Measurements from ENCODE around the gene PTMS. TPM values are rescaled to one million over a fixed set of nuclear protein-coding genes. Genes with fewer than 3 reads are reported as not detected.
A peak's percentile ranks its signal among the peaks of the same experiment; 100 is the strongest.

Gene PTMS
- total and polyA plus RNA-seq, 9 of the 15 experiments (the other 6 are each of a cell fraction or from before 2014, with no cell fraction given), result 5.1 to 287 (median 78.5) TPM

GRCh38 chr12:6754411-6754810, 11.8 kb upstream of the PTMS start:
- H2AFZ ChIP-seq (ENCODE audit: low read depth, low read length), result no peak overlapping the region
- peaks cover 31% of the 10 kb centered on the region for H3K79me2 ChIP-seq (ENCODE audit: control insufficient read depth, insufficient read depth, low read length)
- H3K4me2 ChIP-seq (ENCODE audit: insufficient read depth, low read length), result no peak overlapping the region
- ChIA-PET CTCF (ENCODE audit: low intra/inter-chr PET ratio) (interaction anchor here (1.1 to 2.1 kb wide), 5 partner anchors 22 to 82 kb away, joined by 3 to 24 read pairs (median 6); no protein-coding TSS in a partner anchor), POLR2A (interaction anchor here (0.7 to 2.4 kb wide), 7 partner anchors 9 to 118 kb away, joined by 3 to 10 read pairs (median 5); partner anchors contain the start of gene ZNF384)
- ATAC-seq (no peak), FAIRE-seq (no peak), DNase-seq (ENCODE audit: extremely low read depth in 1 of 4, low spot score in 3 of 4) (no peak)
- H3K27me3 ChIP-seq (ENCODE audit: control insufficient read depth in 2 of 2, insufficient read depth in 2 of 2, low read length in 2 of 2), result no peaks in the 10 kb centered on the region
- peaks cover 5% of the 10 kb centered on the region; the same call in 1 of the 2 replicates for H4K20me1 ChIP-seq (replicated peaks; ENCODE audit: control insufficient read depth, insufficient read depth, low read length)
- H3K4me1 ChIP-seq (replicated peaks in 1 of 2; ENCODE audit: control insufficient read depth in 2 of 2, insufficient read depth in 2 of 2, low read length in 2 of 2), result peaks cover 17 to 29% of the 10 kb centered on the region in 2 experiments
- peaks cover 3% of the 10 kb centered on the region for H3K9me1 ChIP-seq (ENCODE audit: control insufficient read depth, insufficient read depth, low read length)
- H3K9ac ChIP-seq (ENCODE audit: insufficient read depth in 1 of 2, low read depth in 2 of 2, low read length in 2 of 2), result peak overlapping the region in 1 of 2 experiments; percentile 23; a peak in 1 of 4 replicates
- H3K9me3 ChIP-seq (replicated peaks; ENCODE audit: control insufficient read depth, insufficient read depth, low read depth, low read length), result no peaks in the 10 kb centered on the region
- H3K36me3 ChIP-seq (ENCODE audit: control insufficient read depth, insufficient read depth, low read length), result peaks cover 27% of the 10 kb centered on the region; the same call in 2 of the 3 replicates
- 95% methylated on average over 2 of the region's 2 CpGs for WGBS (ENCODE audit: insufficient coverage, low coverage, missing lambda C conversion rate)
- intact Hi-C loops (cut with micrococcal nuclease) (no loop called here), in situ Hi-C loops (cut with MboI) (no loop called here)
- H3K27ac ChIP-seq (ENCODE audit: extremely low read depth, low read depth, low read length), result no peak overlapping the region
- TF ChIP-seq BRF2 (IDR thresholded peaks at IDR 0.05; ENCODE audit: borderline replicate concordance, insufficient read depth, insufficient read length) (no peak), SPI1 (IDR thresholded peaks at IDR 0.05; ENCODE audit: borderline replicate concordance, low read depth, low read length) (peak; percentile 35; the same call in 1 of the 2 replicates)
- TF ChIP-seq, protein P1, sequence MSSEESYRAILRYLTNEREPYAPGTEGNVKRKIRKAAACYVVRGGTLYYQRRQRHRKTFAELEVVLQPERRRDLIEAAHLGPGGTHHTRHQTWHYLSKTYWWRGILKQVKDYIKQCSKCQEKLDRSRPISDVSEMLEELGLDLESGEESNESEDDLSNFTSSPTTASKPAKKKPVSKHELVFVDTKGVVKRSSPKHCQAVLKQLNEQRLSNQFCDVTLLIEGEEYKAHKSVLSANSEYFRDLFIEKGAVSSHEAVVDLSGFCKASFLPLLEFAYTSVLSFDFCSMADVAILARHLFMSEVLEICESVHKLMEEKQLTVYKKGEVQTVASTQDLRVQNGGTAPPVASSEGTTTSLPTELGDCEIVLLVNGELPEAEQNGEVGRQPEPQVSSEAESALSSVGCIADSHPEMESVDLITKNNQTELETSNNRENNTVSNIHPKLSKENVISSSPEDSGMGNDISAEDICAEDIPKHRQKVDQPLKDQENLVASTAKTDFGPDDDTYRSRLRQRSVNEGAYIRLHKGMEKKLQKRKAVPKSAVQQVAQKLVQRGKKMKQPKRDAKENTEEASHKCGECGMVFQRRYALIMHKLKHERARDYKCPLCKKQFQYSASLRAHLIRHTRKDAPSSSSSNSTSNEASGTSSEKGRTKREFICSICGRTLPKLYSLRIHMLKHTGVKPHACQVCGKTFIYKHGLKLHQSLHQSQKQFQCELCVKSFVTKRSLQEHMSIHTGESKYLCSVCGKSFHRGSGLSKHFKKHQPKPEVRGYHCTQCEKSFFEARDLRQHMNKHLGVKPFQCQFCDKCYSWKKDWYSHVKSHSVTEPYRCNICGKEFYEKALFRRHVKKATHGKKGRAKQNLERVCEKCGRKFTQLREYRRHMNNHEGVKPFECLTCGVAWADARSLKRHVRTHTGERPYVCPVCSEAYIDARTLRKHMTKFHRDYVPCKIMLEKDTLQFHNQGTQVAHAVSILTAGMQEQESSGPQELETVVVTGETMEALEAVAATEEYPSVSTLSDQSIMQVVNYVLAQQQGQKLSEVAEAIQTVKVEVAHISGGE (CRISPR knock-in tag; IDR thresholded peaks at IDR 0.05), result no peak
- no TSS peak for BruUV-seq (replicated peaks)
- no peak overlapping the region for H3K4me3 ChIP-seq

All from K562 (cell line).